Panc1 (cell line): ENCODE data around the gene TRAFD1. TPM values are rescaled to one million over a fixed set of nuclear protein-coding genes. Genes with fewer than 3 reads are reported as not detected.

ENCODE experiments used
- ATAC-seq: fragments of 200-7000 bp; cut with Tn5 transposase; 2 replicates; pipeline ENCODE4 v1.9.1; 2020; ENCODE audit warnings: mild to moderate bottlenecking, moderate library complexity
- BruUV-seq: library from RNA; stranded (reverse); fragments of 400-500 nt; replicated peaks from 2 replicates; lab custom pipeline; 2021; lab: Mats Ljungman, UMichigan
- CTCF ChIA-PET: fragments of 300-600 bp; sonication (Branson Sonifier 250); formaldehyde crosslinking; loops from one replicate; lab custom pipeline; 2022; ENCODE audit warnings: antibody characterized with exemption; lab: Charles Lee
- POLR2A ChIA-PET: fragments of 300-600 bp; sonication (Branson Sonifier 250); formaldehyde crosslinking; loops from one replicate; lab custom pipeline; 2022; ENCODE audit warnings: antibody characterized with exemption; lab: Charles Lee
- DNase-seq: peaks from one replicate; pipeline ENCODE4 v3.0.0-alpha.2; 2010; ENCODE audit warnings: low read depth, low spot score
- H3K27ac ChIP-seq: 2 replicates; pipeline ENCODE4 v1.5.1; 2011; ENCODE audit warnings: mild to moderate bottlenecking, low read length, inconsistent platforms
- H3K27me3 ChIP-seq: fragments of 200-500 bp; sonication (Bioruptor generic); 2 replicates; pipeline ENCODE4 v1.6.0; 2014; ENCODE audit warnings: low read length, inconsistent platforms; ENCODE audit not compliant: control insufficient read depth, insufficient read depth
- H3K36me3 ChIP-seq: fragments of 200-500 bp; sonication (Bioruptor generic); 2 replicates; pipeline ENCODE4 v1.5.1; 2014; ENCODE audit warnings: inconsistent platforms, mild to moderate bottlenecking, low read length, moderate library complexity; ENCODE audit not compliant: control insufficient read depth, insufficient read depth
- H3K4me1 ChIP-seq: 2 replicates; pipeline ENCODE4 v1.5.1; 2011; ENCODE audit warnings: inconsistent platforms, mild to moderate bottlenecking, low read length, moderate library complexity; ENCODE audit not compliant: control insufficient read depth, insufficient read depth
- H3K4me3 ChIP-seq, 2 experiments: 2 replicates each; pipeline ENCODE4 v1.5.1; 2011 to 2012; ENCODE audit warnings: low read depth in 2 of 2, low read length in 2 of 2, mild to moderate bottlenecking in 2 of 2, inconsistent platforms in 1 of 2, moderate library complexity in 1 of 2
- H3K9me3 ChIP-seq: fragments of 200-500 bp; sonication (Bioruptor generic); 2 replicates; pipeline ENCODE4 v1.5.1; 2014; ENCODE audit warnings: low read depth, mild to moderate bottlenecking, inconsistent platforms, low read length, moderate library complexity; ENCODE audit not compliant: control insufficient read depth, insufficient read depth
- POLR2AphosphoS5 ChIP-seq: IDR thresholded peaks from 2 replicates; pipeline ENCODE4 v1.6.1; 2012; ENCODE audit warnings: mild to moderate bottlenecking, low read depth, low read length, moderate library complexity
- REST ChIP-seq, 2 experiments: IDR thresholded peaks; 2 replicates each; pipeline ENCODE4 v1.6.1; 2011 to 2012; ENCODE audit warnings: low read depth in 2 of 2, control low read depth in 1 of 2, low read length in 1 of 2, mild to moderate bottlenecking in 1 of 2, moderate library complexity in 1 of 2; ENCODE audit not compliant: insufficient read depth in 1 of 2
- SIN3A ChIP-seq: IDR thresholded peaks from 2 replicates; pipeline ENCODE4 v1.6.1; 2012; ENCODE audit warnings: low read depth, mild to moderate bottlenecking, low read length, moderate library complexity, borderline replicate concordance; ENCODE audit not compliant: insufficient read depth
- TCF7L2 ChIP-seq: IDR thresholded peaks from 2 replicates; pipeline ENCODE4 v1.6.1; 2011; ENCODE audit warnings: mild to moderate bottlenecking, low read depth, low read length, inconsistent platforms
- in situ Hi-C: cut with HindIII; loops from 2 replicates; pipeline ENCODE4 v1.10.0; 2016; ENCODE audit warnings: low sequenced_read_pairs, low pct_unique_long_range_greater_than_20kb
- intact Hi-C: fragments of 100-400 bp; cut with micrococcal nuclease; formaldehyde crosslinking; loops from one replicate; pipeline ENCODE4 v1.10.0; 2022; ENCODE audit not compliant: unreplicated experiment
- total RNA-seq: library from RNA; stranded (reverse); gene quantifications from one replicate; pipeline ENCODE4 v1.2.1, GENCODE V29; 2021; ENCODE audit not compliant: unreplicated experiment
- TF ChIP-seq, protein P1 (sequence below): fragments of 450-650 bp; IDR thresholded peaks from 2 replicates; pipeline ENCODE4 v1.5.1; 2017; ENCODE audit warnings: mild to moderate bottlenecking

Gene TRAFD1
- total RNA-seq, 1 experiment from 2014 or later = 32.9 TPM

DNA sequence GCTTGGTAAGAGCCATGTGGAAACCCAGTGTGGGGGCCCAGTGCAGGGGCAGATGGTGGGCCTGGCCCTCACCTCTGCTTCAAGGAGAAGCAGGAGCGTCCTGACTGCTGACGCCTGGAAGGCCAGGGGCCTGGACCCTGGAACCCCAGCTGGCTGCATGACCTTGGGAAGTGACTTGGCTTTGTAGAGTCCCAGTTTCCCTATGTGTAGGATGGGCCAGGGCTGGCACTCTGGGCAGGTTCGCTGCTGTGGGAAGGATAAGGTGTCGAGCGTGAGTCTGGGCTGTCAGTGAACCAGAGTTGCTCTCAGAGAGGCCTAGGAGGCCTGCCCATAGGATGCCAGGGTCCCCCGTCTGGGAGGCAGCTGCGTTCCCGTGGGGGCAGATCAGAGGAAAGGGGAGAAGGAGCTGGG, 43.2 kb downstream of the TRAFD1 start:
- CTCF ChIA-PET = no interaction called here
- Histone ChIP-seq H3K9me3 (no peaks in the 10 kb centered on the region), H3K4me3 (no peak overlapping the region), H3K4me1 (no peaks in the 10 kb centered on the region), H3K27ac (no peak overlapping the region), H3K27me3 (no peaks in the 10 kb centered on the region), H3K36me3 (no peaks in the 10 kb centered on the region; the same call in 1 of the 2 replicates)
- TF ChIP-seq POLR2AphosphoS5 = no peak
- intact Hi-C loops (no loop called here), in situ Hi-C loops (no loop called here)
- ATAC-seq (peak; percentile 27; the same call in 1 of the 2 replicates), DNase-seq (no peak)
- POLR2A ChIA-PET = no interaction called here
- no TSS peak for BruUV-seq

GRCh38 chr12:112169161-112169872, 44.0 kb downstream of the TRAFD1 start:
- no peak overlapping the region for H3K27ac ChIP-seq
- H3K4me3 ChIP-seq = no peak overlapping the region
- BruUV-seq = no TSS peak
- no peaks in the 10 kb centered on the region for H3K27me3 ChIP-seq
- no peaks in the 10 kb centered on the region for H3K9me3 ChIP-seq
- intact Hi-C loops (no loop called here), in situ Hi-C loops (no loop called here)
- ChIA-PET CTCF (no interaction called here), POLR2A (no interaction called here)
- DNase-seq (no peak), ATAC-seq (no peak)
- no peaks in the 10 kb centered on the region; the same call in 1 of the 2 replicates for H3K36me3 ChIP-seq
- TF ChIP-seq REST (IDR thresholded peaks at IDR 0.05; ENCODE audit: insufficient read depth in 1 of 2, low read depth in 2 of 2, low read length in 1 of 2) = no peak
- TF ChIP-seq, protein P1, sequence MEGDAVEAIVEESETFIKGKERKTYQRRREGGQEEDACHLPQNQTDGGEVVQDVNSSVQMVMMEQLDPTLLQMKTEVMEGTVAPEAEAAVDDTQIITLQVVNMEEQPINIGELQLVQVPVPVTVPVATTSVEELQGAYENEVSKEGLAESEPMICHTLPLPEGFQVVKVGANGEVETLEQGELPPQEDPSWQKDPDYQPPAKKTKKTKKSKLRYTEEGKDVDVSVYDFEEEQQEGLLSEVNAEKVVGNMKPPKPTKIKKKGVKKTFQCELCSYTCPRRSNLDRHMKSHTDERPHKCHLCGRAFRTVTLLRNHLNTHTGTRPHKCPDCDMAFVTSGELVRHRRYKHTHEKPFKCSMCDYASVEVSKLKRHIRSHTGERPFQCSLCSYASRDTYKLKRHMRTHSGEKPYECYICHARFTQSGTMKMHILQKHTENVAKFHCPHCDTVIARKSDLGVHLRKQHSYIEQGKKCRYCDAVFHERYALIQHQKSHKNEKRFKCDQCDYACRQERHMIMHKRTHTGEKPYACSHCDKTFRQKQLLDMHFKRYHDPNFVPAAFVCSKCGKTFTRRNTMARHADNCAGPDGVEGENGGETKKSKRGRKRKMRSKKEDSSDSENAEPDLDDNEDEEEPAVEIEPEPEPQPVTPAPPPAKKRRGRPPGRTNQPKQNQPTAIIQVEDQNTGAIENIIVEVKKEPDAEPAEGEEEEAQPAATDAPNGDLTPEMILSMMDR = no peak
- TF ChIP-seq SIN3A = no peak
- TF ChIP-seq POLR2AphosphoS5 = no peak
- TF ChIP-seq TCF7L2 = no peak
- H3K4me1 ChIP-seq = no peaks in the 10 kb centered on the region

- ATAC-seq (no peak), DNase-seq (no peak)
- H3K27me3 ChIP-seq = no peaks in the 10 kb centered on the region
- in situ Hi-C loops = no loop called here
- H3K36me3 ChIP-seq = no peaks in the 10 kb centered on the region; the same call in 1 of the 2 replicates
- TF ChIP-seq, protein P1 = no peak
- no peak for TF ChIP-seq REST (IDR thresholded peaks at IDR 0.05; ENCODE audit: insufficient read depth in 1 of 2, low read depth in 2 of 2, low read length in 1 of 2)
- no peak for TF ChIP-seq TCF7L2
- no peak for TF ChIP-seq POLR2AphosphoS5
- no peak for TF ChIP-seq SIN3A
- H3K9me3 ChIP-seq = no peaks in the 10 kb centered on the region
- H3K27ac ChIP-seq = no peak overlapping the region
- no TSS peak for BruUV-seq
- no peak overlapping the region for H3K4me3 ChIP-seq
- ChIA-PET POLR2A (no interaction called here), CTCF (interaction anchor here (0.6 kb wide), 1 partner anchor 111 kb away, joined by 5 read pairs; no protein-coding TSS in a partner anchor)
- no peaks in the 10 kb centered on the region for H3K4me1 ChIP-seq
- intact Hi-C loops = no loop called here
Measured at GRCh38 chr12:112169966-112170365, 44.6 kb downstream of the TRAFD1 start.
